Measurements from ENCODE around the gene NRDE2.

Gene NRDE2

DNA sequence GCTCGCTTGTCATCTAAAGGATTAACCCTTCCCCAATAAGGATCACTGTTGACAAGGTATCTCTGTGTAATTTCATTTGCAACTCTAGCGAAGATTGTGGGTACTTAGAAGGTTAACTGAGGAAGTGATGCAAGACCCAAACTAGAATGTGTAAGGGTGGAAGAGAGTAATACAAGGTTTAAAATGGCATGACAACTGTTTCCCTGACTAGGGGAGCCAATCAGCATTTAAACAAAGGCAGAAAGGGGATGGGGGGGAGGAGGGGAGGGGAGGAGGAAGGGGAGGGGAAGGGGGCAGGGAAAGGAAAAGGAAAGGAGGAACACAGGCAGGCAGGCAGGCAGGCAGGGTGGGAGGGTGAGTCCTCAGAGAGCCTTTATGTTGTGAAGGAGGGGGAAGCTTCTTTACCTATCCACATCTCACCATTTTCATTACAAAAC, 31.1 kb downstream of the NRDE2 start:
- FAIRE-seq: no peak
- TF ChIP-seq POLR2A (IDR thresholded peaks at IDR 0.05; ENCODE audit: low read depth, low read length): no peak
- peak; percentile 38 for DNase-seq (ENCODE audit: insufficient read length, low spot score)

DNA sequence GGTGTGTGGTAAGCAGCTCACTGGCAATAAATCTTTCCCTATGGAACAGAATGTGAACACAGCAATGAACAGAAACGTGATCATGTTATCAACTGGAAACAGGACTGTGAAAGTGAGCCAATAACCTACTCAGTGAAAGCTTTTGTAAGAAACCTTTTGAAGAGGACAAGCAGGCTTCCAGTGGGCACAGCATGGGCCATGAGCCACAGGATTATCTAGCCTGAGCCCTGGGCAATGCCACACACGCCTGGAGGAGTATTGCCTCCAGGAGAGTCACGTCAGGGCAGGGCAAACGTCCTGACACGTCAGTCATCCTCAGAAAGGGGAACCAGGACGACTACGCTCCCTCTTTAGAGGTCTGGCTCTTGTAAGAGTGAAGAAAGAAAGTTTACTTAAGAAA, 32.3 kb downstream of the NRDE2 start:
- no peak for TF ChIP-seq POLR2A (IDR thresholded peaks at IDR 0.05; ENCODE audit: low read depth, low read length)
- DNase-seq (ENCODE audit: insufficient read length, low spot score) (no peak), FAIRE-seq (no peak)

DNA sequence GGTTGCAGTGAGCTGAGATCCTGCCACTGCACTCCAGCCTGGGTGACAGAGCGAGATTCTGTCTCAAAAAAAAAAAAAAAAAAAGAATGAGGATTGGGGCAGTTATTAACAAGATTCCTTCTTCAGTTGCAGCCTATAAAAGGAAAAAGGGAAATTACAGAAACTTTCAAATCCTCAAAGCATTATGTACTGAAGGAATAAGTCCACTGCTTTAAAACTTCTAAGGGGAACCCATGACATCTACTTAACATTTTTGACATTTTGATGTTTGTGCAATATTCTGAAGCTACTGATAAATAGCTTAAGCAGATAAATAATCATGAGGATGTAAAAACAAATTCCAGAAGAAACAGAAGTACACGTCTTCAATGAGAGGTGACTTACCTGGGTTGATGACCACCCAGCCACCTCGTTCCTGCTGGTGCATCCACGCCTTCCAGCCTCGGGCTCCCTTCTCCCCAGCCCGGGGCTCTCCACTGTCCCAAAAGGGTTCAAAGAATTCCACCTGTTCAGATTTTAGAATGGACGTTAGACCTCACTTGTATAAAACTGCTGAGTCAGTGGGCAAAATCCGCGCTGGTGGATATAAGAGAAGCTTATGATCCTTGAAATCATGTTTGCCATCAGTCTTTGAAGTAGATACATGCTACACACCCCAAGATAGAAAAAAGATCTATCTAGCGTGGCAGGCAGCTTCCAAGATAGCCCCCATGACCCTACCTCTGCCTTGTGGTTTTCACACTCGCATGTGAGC, 33.7 kb downstream of the NRDE2 start:
- DNase-seq (ENCODE audit: insufficient read length, low spot score): no peak
- TF ChIP-seq POLR2A (IDR thresholded peaks at IDR 0.05; ENCODE audit: low read depth, low read length): no peak
- FAIRE-seq: no peak

DNA sequence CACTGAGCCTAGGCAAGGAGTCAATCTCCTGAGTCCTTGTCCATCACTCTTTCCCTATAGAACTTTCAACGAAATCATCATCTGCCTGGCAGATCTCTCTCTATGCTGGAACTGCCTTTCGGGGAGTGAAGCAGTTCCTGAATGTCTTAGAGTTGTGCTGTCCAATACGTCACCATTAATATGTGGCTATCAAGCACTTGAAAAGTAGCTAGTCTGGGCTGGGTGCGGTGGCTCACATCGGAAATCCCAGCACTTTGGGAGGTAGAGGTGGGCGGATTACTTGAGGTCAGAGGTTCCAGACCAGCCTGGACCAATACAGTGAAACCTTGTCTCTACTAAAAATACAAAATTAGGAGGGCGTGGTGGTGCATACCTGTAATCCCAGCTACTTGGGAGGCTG, 35.1 kb downstream of the NRDE2 start:
- no peak for TF ChIP-seq POLR2A (IDR thresholded peaks at IDR 0.05; ENCODE audit: low read depth, low read length)
- DNase-seq (ENCODE audit: insufficient read length, low spot score) (no peak), FAIRE-seq (no peak)

DNA sequence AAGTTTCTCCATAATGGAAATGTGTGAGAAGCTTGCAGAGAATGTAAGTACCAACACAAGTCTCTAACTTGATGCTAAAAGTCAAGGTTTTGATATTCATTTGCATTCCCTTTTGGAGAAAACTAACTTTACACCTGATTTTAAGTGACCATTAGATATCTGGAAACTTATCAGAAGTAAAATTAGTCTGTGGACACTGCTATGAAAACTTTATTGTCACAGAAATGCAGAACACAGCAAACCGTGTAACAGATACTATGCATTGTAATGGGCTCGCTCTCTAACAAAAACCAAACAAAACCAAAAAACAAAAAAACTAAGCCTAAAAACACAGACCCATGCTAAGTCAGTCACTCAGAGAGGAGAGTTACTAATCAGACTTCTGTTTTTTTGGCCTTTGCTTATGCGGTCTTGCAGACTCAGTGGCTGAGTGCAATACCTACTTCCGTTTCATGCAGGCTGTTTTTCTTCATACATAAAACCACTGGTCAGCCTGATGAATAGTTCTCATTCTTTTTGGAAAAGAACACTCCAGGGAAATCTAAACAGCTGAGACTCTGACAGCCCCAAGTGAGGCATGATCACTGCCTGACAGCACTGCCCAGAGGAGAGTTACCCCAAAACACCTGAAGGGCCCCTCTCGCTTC, 35.7 kb downstream of the NRDE2 start:
- DNase-seq (ENCODE audit: insufficient read length, low spot score) (no peak), FAIRE-seq (no peak)
- no peak for TF ChIP-seq POLR2A (IDR thresholded peaks at IDR 0.05; ENCODE audit: low read depth, low read length)

DNA sequence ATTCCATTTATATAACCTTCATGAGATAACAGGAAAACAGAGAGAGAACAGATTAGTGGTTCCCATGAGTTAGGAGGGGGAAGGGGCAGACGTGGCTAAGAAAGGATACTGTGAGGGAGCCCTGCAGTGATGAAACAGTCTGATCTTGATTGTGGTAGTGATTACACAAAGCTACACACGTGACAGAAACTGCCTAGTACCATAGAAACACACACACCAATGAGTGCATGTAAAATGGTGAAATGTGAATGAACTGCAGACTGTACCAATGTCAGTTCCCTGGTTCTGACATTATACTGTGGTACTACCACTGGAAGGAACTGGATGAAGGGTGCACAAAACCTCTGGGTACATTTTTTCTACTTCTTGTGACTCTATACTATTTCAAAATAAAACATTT, 36.9 kb downstream of the NRDE2 start:
- no peak for TF ChIP-seq POLR2A (IDR thresholded peaks at IDR 0.05; ENCODE audit: low read depth, low read length)
- no peak for FAIRE-seq
- no peak for DNase-seq (ENCODE audit: insufficient read length, low spot score)

DNA sequence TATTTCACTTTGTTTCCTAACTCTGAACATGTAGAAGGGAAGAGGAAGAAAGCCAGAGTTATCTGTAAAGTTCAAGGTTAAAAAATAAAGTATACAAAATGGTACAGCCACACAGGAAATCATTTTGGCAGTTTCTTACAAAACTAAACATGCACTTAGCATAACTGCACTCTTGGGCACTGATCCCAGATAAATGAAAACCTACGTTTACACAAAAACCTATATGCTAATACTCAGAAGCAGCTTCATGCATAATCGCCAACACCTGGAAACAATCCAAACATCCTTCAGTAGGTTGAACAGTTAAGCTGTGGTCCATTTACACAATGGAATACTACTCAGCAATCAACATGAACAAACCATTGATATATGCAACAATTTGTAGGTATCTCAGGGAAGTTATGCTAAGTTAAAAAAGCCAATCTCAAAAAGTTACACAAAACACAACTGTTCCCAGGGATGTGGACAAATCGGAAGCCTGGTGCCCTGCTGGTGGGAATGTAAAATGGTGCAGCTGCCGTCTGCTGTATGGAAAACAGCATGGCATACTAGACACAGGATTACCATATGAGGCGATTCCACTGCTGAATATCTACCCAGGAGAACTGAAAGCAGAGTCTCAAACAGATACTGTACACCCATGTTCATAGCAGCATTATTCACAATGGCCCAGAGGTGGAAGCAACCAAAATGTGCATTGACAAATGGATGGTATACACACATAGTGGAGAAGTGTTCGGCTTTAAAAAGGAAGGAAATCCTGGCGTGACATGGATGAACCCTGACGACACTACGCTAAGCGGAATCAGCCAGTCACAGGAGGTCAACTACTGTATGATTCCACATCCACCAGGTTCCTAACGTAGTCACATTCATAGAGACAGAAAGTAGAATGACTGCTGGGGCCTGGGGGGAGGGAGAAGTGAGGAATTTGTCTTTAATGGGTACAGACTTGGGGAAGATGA, 37.7 kb downstream of the NRDE2 start:
- DNase-seq (ENCODE audit: insufficient read length, low spot score) (no peak), FAIRE-seq (no peak)
- no peak for TF ChIP-seq POLR2A (IDR thresholded peaks at IDR 0.05; ENCODE audit: low read depth, low read length)

DNA sequence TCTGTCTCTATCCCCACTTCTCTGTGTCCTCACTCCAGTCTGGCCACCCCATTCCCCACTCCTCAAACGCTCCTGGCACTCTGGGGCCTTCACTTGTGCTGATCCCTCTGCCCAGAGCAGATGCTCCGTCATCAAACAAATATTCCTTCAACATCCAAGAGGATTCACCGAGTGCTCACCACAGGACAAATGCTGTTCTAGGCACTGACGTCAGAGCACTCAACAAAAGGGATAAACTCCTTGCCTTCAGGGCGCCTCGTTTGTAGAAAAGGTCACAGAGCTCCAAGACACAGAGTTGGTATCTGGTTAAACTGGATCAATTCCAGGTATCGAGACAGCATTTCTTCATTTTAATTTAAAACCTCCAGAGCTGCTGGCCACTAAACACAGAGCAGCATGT, 40.0 kb downstream of the NRDE2 start:
- no peak for FAIRE-seq
- no peak for TF ChIP-seq POLR2A (IDR thresholded peaks at IDR 0.05; ENCODE audit: low read depth, low read length)
- DNase-seq (ENCODE audit: insufficient read length, low spot score): no peak

DNA sequence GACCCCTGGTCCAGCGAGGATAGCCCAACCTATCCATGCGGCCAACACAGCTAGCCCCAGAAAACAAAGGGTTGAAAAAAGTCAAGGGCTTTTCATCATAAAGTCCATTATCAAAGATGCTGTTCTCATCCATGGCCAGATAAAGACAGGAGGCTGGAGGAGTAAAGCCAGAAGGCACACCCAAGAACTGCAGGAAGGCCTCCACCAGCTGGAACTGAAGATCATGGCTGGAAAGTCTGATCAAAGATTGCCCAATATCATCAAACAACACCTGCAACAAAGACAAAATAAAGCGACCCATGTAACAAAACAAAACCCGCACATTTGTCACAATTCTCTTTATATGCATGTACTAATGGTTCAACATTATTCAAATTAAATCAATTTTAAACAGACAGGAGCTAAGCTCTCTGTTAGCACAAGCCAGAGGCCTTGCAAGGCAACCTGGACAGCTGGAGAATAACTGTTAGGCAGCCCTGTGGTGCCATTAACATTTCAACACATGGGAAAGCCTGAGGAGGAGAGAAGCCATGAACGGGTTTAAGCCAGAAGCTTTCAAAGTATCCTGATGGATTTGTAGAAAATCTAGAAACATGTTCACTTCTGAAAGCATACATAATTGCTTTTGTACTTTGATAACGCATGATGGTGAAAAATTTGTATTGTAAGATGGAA, 41.3 kb downstream of the NRDE2 start:
- no peak for TF ChIP-seq POLR2A (IDR thresholded peaks at IDR 0.05; ENCODE audit: low read depth, low read length)
- DNase-seq (ENCODE audit: insufficient read length, low spot score) (no peak), FAIRE-seq (no peak)

DNA sequence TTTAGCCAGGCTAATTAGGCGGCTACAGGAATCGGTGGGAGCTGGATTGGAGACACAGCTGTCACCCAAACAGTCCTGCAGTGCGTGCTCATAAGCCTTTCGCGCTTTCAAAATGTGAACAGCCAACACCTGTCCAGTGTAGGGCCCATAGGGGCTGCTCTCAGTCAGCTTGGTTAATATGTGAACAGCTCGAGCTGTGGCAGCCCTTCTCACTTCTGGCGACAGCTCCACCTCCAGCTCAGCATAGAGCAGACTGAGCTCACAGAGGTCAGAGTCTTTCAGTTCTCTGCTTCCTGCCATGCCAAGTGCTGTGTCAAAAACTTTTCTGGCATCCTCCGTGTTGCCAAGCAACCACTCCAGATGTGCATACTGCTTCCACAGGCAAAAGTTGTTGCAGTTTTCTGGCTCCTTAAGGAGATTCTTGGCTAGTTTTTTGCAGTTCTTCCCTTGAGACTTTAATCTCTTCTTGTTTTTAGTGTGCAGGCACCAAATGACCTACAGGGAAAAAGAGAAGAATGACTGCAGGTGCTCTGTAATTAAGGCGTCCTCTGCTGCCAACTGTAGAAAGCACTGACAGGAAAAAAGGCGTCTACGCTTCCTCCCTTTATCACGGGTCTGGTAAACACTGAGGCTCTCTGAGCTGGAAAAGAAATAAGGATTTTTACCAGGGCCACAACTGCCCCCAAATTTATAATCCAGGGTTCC, 42.9 kb downstream of the NRDE2 start:
- DNase-seq (ENCODE audit: insufficient read length, low spot score) (no peak), FAIRE-seq (no peak)
- no peak for TF ChIP-seq POLR2A (IDR thresholded peaks at IDR 0.05; ENCODE audit: low read depth, low read length)

DNA sequence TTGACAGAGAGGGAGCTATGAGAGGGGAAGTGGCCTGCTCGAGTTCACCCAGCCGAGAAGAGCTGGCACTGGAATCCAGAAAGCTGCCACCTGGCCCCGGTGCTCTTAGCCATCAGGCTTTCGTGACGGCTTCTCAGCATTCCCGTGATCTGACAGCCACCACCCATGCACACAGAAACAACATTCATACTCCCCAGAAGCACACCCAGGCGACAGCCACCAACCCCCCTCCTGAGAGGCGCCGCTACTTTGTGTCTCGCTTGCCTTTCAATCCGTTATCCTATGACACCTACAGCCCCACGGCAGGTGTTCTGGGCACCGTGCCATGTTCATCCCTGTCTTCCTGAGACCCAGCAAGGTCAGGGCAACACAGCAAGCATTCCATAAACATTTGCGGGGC, 44.0 kb downstream of the NRDE2 start:
- FAIRE-seq (no peak), DNase-seq (ENCODE audit: insufficient read length, low spot score) (no peak)
- no peak for TF ChIP-seq POLR2A (IDR thresholded peaks at IDR 0.05; ENCODE audit: low read depth, low read length)

DNA sequence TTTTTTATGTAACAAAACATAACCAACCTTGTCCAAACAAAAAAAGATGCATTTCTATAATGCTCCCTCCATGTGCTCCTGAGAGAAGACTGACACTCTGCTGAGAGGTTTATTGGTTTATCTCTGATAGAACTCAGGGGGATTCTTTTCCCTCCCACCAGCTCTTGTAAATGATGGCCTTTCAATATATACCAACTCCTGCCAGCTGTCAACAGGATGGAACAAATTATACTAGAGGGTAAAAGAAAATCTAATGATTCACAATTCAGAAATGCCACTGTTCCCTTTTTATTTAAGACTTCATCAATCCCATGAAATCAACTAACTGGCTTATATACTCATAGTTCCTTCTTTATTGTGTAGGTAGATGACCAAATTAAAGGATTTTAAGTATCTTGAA, 50.0 kb downstream of the NRDE2 start:
- FAIRE-seq (no peak), DNase-seq (ENCODE audit: insufficient read length, low spot score) (no peak)

DNA sequence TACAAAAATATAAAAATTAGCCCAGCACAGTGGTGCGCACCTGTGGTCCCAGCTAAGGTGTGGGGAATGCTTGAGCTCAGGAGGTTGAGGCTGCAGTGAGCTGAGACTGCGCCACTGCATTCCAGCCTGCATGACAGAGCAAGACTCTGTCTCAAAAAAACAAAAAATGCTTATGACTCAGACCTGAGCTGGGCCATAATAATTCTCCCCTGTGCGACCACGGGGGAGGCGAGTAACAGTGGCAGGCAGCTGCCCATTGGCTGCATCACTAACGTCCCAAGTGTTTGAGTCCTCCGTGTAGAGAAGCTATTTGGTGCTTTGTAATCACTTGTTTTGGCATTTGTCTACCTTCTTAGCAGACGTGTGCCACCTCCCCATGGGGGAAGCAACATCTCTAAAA, 50.5 kb downstream of the NRDE2 start:
- DNase-seq (ENCODE audit: insufficient read length, low spot score): peak; percentile 90
- no peak for TF ChIP-seq POLR2A (IDR thresholded peaks at IDR 0.05; ENCODE audit: low read depth, low read length)
- FAIRE-seq: peak; percentile 93

More for the DNA sequence above, 50.0 kb downstream of the NRDE2 start:
- no peak for TF ChIP-seq POLR2A (IDR thresholded peaks at IDR 0.05; ENCODE audit: low read depth, low read length)

Measured in H54 (cell line).